Neural progenitor cell (in vitro differentiated cells): ENCODE results near the gene RAD51B.

Experiments
- EZH2 ChIP-seq: fragments of 200-600 bp; sonication (generic); IDR thresholded peaks from 2 replicates; pipeline ENCODE4 v1.6.1; 2017; ENCODE audit warnings: antibody characterized with exemption, mild to moderate bottlenecking, moderate library complexity
- TF ChIP-seq, protein P1 (sequence below): fragments of 200-600 bp; sonication (generic); IDR thresholded peaks from 2 replicates; pipeline ENCODE4 v1.5.1; 2017; ENCODE audit warnings: antibody characterized with exemption, mild to moderate bottlenecking

DNA sequence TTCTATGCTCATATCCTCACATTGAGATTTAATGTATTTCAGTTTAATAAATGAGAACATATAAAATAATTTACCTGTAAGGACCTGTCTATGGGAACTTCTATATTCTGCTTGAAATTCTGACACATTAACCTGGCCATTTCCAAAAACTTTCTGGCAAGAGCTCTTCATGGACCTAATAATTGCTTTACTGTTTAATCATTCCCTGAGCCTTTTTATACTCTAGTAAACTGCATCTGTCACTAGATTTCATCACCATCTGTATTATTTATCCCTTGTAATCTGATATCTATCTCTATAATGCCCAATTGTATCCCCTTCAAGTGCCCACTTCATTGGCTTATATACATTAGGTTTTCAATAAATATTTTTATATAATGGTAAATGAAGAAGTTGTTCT lies 327.7 kb downstream of the RAD51B start:
- TF ChIP-seq, protein P1, sequence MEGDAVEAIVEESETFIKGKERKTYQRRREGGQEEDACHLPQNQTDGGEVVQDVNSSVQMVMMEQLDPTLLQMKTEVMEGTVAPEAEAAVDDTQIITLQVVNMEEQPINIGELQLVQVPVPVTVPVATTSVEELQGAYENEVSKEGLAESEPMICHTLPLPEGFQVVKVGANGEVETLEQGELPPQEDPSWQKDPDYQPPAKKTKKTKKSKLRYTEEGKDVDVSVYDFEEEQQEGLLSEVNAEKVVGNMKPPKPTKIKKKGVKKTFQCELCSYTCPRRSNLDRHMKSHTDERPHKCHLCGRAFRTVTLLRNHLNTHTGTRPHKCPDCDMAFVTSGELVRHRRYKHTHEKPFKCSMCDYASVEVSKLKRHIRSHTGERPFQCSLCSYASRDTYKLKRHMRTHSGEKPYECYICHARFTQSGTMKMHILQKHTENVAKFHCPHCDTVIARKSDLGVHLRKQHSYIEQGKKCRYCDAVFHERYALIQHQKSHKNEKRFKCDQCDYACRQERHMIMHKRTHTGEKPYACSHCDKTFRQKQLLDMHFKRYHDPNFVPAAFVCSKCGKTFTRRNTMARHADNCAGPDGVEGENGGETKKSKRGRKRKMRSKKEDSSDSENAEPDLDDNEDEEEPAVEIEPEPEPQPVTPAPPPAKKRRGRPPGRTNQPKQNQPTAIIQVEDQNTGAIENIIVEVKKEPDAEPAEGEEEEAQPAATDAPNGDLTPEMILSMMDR: no peak
- TF ChIP-seq EZH2: no peak
